OCI-LY3 (cell line): ENCODE results near the gene CH25H.
A peak's percentile ranks its signal among the peaks of the same experiment; 100 is the strongest.

ENCODE experiments used
- H2AFZ ChIP-seq: fragments of 200-600, 300-600 bp; shearing (Covaris generic); 2 replicates; pipeline ENCODE4 v1.6.0; 2014; ENCODE audit warnings: antibody characterized with exemption, low read depth, low read length
- H3K27ac ChIP-seq: fragments of 200-600, 300-600 bp; sonication (generic); 2 replicates; pipeline ENCODE4 v1.5.1; 2014; ENCODE audit warnings: mild to moderate bottlenecking, low read length, moderate library complexity, mixed read lengths
- H3K27me3 ChIP-seq: fragments of 200-600, 300-600 bp; sonication (generic); 2 replicates; pipeline ENCODE4 v1.6.1; 2014; ENCODE audit warnings: low read depth, low read length, mixed read lengths
- H3K36me3 ChIP-seq: fragments of 200-600, 300-600 bp; sonication (generic); replicated peaks from 2 replicates; pipeline ENCODE3; 2014; ENCODE audit warnings: low read depth, low read length, mixed read lengths
- H3K4me1 ChIP-seq: fragments of 300-600, 200-600 bp; sonication (generic); 2 replicates; pipeline ENCODE4 v1.6.1; 2014; ENCODE audit warnings: low read length, mixed read lengths
- H3K4me2 ChIP-seq: fragments of 200-600, 300-600 bp; sonication (generic); 2 replicates; pipeline ENCODE4 v1.6.1; 2014; ENCODE audit warnings: low read length, mixed read lengths
- H3K4me3 ChIP-seq: fragments of 300-600, 200-600 bp; sonication (generic); 2 replicates; pipeline ENCODE4 v1.5.1; 2014; ENCODE audit warnings: antibody characterized with exemption, mild to moderate bottlenecking, low read length, moderate library complexity
- H3K79me2 ChIP-seq: fragments of 300-600, 200-600 bp; shearing (Covaris generic); 2 replicates; pipeline ENCODE4 v1.6.1; 2014; ENCODE audit warnings: mild to moderate bottlenecking, low read length, mixed read lengths
- H3K9ac ChIP-seq: fragments of 300-600, 200-600 bp; shearing (Covaris generic); 2 replicates; pipeline ENCODE4 v1.6.0; 2014; ENCODE audit warnings: mild to moderate bottlenecking, low read length, moderate library complexity
- H3K9me3 ChIP-seq: fragments of 200-600, 300-600 bp; shearing (Covaris generic); 2 replicates; pipeline ENCODE4 v1.6.1; 2014; ENCODE audit warnings: low read length, mixed read lengths; ENCODE audit not compliant: insufficient read depth
- H4K20me1 ChIP-seq: fragments of 200-600, 300-600 bp; sonication (generic); 2 replicates; pipeline ENCODE4 v1.6.1; 2016; ENCODE audit warnings: low read length, mixed read lengths; ENCODE audit not compliant: insufficient read depth
- CTCF ChIP-seq: fragments of 200-600, 300-600 bp; sonication (generic); IDR thresholded peaks from 2 replicates; pipeline ENCODE4 v1.5.1; 2014; ENCODE audit warnings: antibody characterized with exemption, low read length, low read depth
- EZH2phosphoT487 ChIP-seq: fragments of 200-600 bp; shearing (Covaris generic); IDR thresholded peaks from 2 replicates; pipeline ENCODE4 v1.6.1; 2018; ENCODE audit warnings: antibody characterized with exemption, mixed run types, low read depth

Gene CH25H

GRCh38 chr10:89214566-89215165, 7.5 kb upstream of the CH25H start:
- TF ChIP-seq EZH2phosphoT487 (no peak), CTCF (no peak)
- H3K4me1 ChIP-seq: peaks cover 25% of the 10 kb centered on the region
- no peak overlapping the region for H3K27ac ChIP-seq
- no peak overlapping the region for H3K4me2 ChIP-seq
- no peaks in the 10 kb centered on the region for H3K9me3 ChIP-seq
- H3K4me3 ChIP-seq: no peak overlapping the region
- H3K27me3 ChIP-seq: no peaks in the 10 kb centered on the region
- no peak overlapping the region for H3K9ac ChIP-seq
- H3K36me3 ChIP-seq: no peaks in the 10 kb centered on the region
- no peak overlapping the region for H2AFZ ChIP-seq
- H4K20me1 ChIP-seq: no peaks in the 10 kb centered on the region
- H3K79me2 ChIP-seq: no peaks in the 10 kb centered on the region

GRCh38 chr10:89213191-89213808, 6.2 kb upstream of the CH25H start:
- Histone ChIP-seq H3K36me3 (no peaks in the 10 kb centered on the region), H3K9ac (no peak overlapping the region), H3K27ac (no peak overlapping the region), H3K27me3 (0 out of 2 replicates have a peak, but pooled peaks cover under 1% of the 10 kb centered on the region), H4K20me1 (no peaks in the 10 kb centered on the region), H2AFZ (no peak overlapping the region), H3K79me2 (no peaks in the 10 kb centered on the region), H3K4me1 (peaks cover 32% of the 10 kb centered on the region), H3K4me2 (no peak overlapping the region), H3K4me3 (no peak overlapping the region), H3K9me3 (no peaks in the 10 kb centered on the region)
- peak; percentile 43 for TF ChIP-seq CTCF
- no peak for TF ChIP-seq EZH2phosphoT487

- H3K27me3 ChIP-seq: 0 out of 2 replicates have a peak, but pooled peaks cover 5% of the 10 kb centered on the region
- H4K20me1 ChIP-seq: no peaks in the 10 kb centered on the region
- no peak overlapping the region for H3K4me3 ChIP-seq
- no peaks in the 10 kb centered on the region for H3K9me3 ChIP-seq
- peaks cover 29% of the 10 kb centered on the region for H3K4me1 ChIP-seq
- TF ChIP-seq CTCF: no peak
- no peak for TF ChIP-seq EZH2phosphoT487
- H3K27ac ChIP-seq: no peak overlapping the region
- no peaks in the 10 kb centered on the region for H3K36me3 ChIP-seq
- H2AFZ ChIP-seq: no peak overlapping the region
- H3K79me2 ChIP-seq: no peaks in the 10 kb centered on the region
- H3K9ac ChIP-seq: no peak overlapping the region
- H3K4me2 ChIP-seq: no peak overlapping the region
These were observed 3.8 kb upstream of the CH25H start for GRCh38 chr10:89210794-89211425.

- Histone ChIP-seq H3K4me3 (peak overlapping the region; percentile 59), H3K4me2 (peak overlapping the region; percentile 78), H3K79me2 (no peaks in the 10 kb centered on the region), H3K27me3 (0 out of 2 replicates have a peak, but pooled peaks cover 5% of the 10 kb centered on the region), H4K20me1 (no peaks in the 10 kb centered on the region), H2AFZ (peak overlapping the region; percentile 26; the same call in 1 of the 2 replicates), H3K36me3 (no peaks in the 10 kb centered on the region), H3K4me1 (peaks cover 41% of the 10 kb centered on the region), H3K27ac (peak overlapping the region; percentile 26; the same call in 1 of the 2 replicates), H3K9ac (peak overlapping the region; percentile 33; the same call in 1 of the 2 replicates), H3K9me3 (no peaks in the 10 kb centered on the region)
- no peak for TF ChIP-seq EZH2phosphoT487
- no peak for TF ChIP-seq CTCF
These were observed 2.6 kb upstream of the CH25H start for GRCh38 chr10:89209718-89210117.
